Neural crest cell (in vitro differentiated cells): Measurements from ENCODE around the gene TUT4. TPM values are rescaled to one million over a fixed set of nuclear protein-coding genes. Genes with fewer than 3 reads are reported as not detected.

Experiments used
- DNase-seq: peaks from one replicate; pipeline ENCODE4 v3.0.0; 2021; ENCODE audit warnings: low read depth, mixed read lengths, low spot score
- H3K27ac Mint-ChIP-seq: one replicate; pipeline ENCODE4 v1.8.0; 2021; ENCODE audit warnings: mild to moderate bottlenecking, mixed read lengths; ENCODE audit not compliant: unreplicated experiment
- H3K27me3 Mint-ChIP-seq: 2 replicates; pipeline ENCODE4 v1.8.0; 2021; ENCODE audit warnings: low read depth, mild to moderate bottlenecking, mixed read lengths
- H3K36me3 Mint-ChIP-seq: 2 replicates; pipeline ENCODE4 v1.8.0; 2021; ENCODE audit warnings: low read depth, mild to moderate bottlenecking, mixed read lengths
- H3K4me1 Mint-ChIP-seq: 2 replicates; pipeline ENCODE4 v1.8.0; 2021; ENCODE audit warnings: mixed read lengths
- H3K4me3 Mint-ChIP-seq: one replicate; pipeline ENCODE4 v1.8.0; 2021; ENCODE audit warnings: mild to moderate bottlenecking, mixed read lengths
- H3K9me3 Mint-ChIP-seq: 2 replicates; pipeline ENCODE4 v1.8.0; 2021; ENCODE audit warnings: mixed read lengths
- total RNA-seq: library from RNA; stranded (reverse); gene quantifications from 2 replicates; pipeline ENCODE4 v1.2.1, GENCODE V29; 2021
- TF ChIP-seq, protein P1 (sequence below): fragments of 200-600 bp; sonication (generic); conservative IDR thresholded peaks from 2 replicates; pipeline ENCODE4 v1.5.0; 2021; ENCODE audit warnings: antibody characterized with exemption, mild to moderate bottlenecking

The TUT4 gene
- total RNA-seq, 1 donor from 2014 or later, result 88.0 TPM

DNA sequence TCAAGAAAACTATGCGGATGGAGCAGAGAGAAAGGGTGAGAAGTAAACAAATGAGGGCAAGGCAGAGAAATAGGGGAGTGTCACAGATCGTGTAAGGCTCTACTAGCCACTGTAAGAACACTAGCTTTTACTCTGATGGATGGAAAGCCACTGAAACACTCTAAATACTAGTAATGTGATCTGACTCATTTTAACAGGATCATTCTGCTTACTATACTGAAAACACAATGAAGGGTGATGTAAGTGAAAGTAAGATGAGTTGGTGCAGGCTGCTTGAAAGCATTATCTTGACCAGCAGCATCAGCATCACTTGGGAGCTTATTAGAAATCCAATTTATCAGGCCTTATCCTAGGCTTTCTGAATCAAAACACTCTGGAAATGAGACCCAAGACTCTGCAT is 32.7 kb downstream of the TUT4 start:
- Mint-ChIP-seq H3K4me1 (peaks cover 12% of the 10 kb centered on the region), H3K4me3 (no peak overlapping the region), H3K9me3 (no peaks in the 10 kb centered on the region), H3K27ac (no peak overlapping the region), H3K36me3 (peaks cover 7% of the 10 kb centered on the region), H3K27me3 (no peaks in the 10 kb centered on the region)
- no peak for DNase-seq
- TF ChIP-seq, protein P1, sequence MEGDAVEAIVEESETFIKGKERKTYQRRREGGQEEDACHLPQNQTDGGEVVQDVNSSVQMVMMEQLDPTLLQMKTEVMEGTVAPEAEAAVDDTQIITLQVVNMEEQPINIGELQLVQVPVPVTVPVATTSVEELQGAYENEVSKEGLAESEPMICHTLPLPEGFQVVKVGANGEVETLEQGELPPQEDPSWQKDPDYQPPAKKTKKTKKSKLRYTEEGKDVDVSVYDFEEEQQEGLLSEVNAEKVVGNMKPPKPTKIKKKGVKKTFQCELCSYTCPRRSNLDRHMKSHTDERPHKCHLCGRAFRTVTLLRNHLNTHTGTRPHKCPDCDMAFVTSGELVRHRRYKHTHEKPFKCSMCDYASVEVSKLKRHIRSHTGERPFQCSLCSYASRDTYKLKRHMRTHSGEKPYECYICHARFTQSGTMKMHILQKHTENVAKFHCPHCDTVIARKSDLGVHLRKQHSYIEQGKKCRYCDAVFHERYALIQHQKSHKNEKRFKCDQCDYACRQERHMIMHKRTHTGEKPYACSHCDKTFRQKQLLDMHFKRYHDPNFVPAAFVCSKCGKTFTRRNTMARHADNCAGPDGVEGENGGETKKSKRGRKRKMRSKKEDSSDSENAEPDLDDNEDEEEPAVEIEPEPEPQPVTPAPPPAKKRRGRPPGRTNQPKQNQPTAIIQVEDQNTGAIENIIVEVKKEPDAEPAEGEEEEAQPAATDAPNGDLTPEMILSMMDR, result no peak

DNA sequence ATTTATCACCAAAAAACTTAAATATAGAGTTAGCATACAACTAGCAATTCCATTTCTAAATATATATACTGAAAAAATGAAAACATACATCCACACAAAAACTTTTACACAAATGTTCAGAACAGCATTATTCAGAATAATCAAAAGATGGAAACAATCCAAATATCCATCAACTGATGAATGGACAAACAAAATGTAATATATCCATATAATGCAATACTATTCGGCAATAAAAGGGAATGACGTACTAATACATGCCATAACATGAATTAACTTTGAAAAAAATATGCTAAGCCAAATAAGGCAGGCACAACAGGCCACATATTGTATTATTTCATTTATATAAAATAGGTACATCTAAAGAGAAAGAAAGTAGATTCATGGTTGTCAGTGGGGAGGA is 33.9 kb downstream of the TUT4 start:
- Mint-ChIP-seq H3K4me3 (no peak overlapping the region), H3K27ac (no peak overlapping the region), H3K36me3 (peaks cover 7% of the 10 kb centered on the region), H3K9me3 (no peaks in the 10 kb centered on the region), H3K4me1 (peaks cover 9% of the 10 kb centered on the region), H3K27me3 (no peaks in the 10 kb centered on the region)
- TF ChIP-seq, protein P1, result no peak
- DNase-seq, result no peak

DNA sequence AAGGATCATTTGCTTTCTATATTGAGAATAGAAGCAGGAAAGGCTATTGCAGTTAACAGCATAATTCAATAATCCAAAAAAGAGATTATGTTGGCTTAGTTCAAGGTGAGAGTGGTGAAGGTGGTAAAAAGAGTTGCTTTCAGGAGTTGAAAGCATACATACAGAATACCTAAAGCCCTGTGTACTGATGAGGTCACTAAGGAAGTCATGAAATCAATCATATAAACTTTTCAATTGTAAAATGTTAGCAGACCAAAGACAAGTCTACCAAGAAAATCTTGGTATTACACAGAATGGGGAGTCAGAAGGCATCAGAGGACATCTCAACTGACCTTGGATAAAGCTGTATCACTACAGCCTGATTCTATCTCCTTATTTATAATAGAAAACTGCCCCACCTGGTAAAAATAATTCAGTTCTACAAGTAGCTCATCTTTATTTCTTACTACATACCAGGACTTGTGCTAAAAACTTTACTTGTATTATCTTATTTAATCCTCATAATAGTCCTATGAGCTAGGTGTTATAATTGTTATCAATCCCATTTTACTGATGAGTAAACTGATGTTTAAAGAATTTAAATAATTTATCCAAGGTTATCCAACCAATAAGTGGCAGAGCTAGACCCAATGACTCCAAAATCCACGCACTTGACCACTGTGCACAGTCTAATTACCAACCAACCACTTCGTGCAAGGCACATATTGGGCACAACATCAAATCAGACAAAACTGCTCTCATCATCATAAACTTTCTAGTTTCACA is 40.9 kb downstream of the TUT4 start:
- TF ChIP-seq, protein P1, result no peak
- H3K27ac Mint-ChIP-seq, result no peak overlapping the region
- no peak overlapping the region for H3K4me3 Mint-ChIP-seq
- H3K9me3 Mint-ChIP-seq, result no peaks in the 10 kb centered on the region
- H3K4me1 Mint-ChIP-seq, result no peaks in the 10 kb centered on the region
- DNase-seq, result no peak
- no peaks in the 10 kb centered on the region for H3K27me3 Mint-ChIP-seq
- H3K36me3 Mint-ChIP-seq, result peaks cover 6% of the 10 kb centered on the region

DNA sequence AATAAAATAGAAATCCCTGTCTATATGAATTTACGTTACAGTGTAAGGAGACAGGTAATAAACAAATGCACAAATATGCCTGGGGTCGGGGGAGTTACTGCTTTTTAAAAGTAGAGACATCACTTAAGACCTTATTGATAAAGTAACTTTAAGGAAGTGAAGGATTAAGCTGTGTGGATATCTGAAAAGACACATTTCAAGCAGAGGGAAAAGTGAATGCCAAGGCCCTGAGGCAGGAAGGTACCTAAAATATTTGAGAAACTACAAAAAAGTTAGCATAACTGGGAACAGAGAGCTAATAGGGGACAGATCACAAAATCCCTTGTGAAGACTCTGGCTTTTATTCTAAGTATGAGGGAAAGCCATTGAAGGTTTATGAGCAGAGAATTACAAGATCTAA is 41.5 kb downstream of the TUT4 start:
- Mint-ChIP-seq H3K27ac (no peak overlapping the region), H3K9me3 (no peaks in the 10 kb centered on the region), H3K36me3 (peaks cover 7% of the 10 kb centered on the region), H3K4me1 (no peaks in the 10 kb centered on the region), H3K4me3 (no peak overlapping the region), H3K27me3 (no peaks in the 10 kb centered on the region)
- no peak for DNase-seq
- TF ChIP-seq, protein P1, result no peak

DNA sequence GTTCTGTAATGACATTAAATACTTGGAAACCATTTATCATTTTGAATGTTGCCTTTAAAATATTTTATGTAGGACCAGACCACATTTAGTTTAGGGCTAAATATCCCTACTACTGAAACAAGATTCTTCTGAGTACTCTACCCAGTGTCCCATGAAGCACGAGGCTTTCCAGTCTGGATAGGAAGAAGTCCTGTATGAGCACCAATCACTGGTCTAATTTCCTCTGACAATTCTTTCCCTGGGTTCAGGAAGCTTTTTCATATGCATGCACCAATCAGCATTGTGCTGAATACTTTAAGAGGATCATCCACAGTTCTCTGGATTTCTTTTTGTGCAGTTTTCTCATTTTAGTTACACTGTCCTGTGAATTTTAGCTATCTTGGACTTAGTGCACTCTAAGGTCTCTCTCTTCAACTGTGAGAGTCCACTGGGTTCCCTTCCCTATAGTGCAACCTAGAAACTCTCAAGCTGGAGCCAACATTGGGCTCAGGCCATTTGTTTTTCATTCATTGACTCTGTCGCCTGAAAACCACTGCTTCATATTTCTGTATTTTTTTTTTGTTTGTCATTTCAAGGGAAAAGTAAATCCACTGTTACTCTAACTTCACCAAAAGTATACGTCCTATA is 45.9 kb downstream of the TUT4 start:
- Mint-ChIP-seq H3K27ac (no peak overlapping the region), H3K36me3 (peaks cover 14% of the 10 kb centered on the region), H3K4me3 (no peak overlapping the region), H3K27me3 (no peaks in the 10 kb centered on the region), H3K4me1 (no peaks in the 10 kb centered on the region), H3K9me3 (no peaks in the 10 kb centered on the region)
- no peak for DNase-seq
- TF ChIP-seq, protein P1, result no peak
